ENCODE results near the gene SPDL1. TPM values are rescaled to one million over a fixed set of nuclear protein-coding genes. Genes with fewer than 3 reads are reported as not detected.

Gene SPDL1
- total and polyA plus RNA-seq, 7 experiments from 2014 or later: 6.6 to 27.2 (median 11.1) TPM

DNA sequence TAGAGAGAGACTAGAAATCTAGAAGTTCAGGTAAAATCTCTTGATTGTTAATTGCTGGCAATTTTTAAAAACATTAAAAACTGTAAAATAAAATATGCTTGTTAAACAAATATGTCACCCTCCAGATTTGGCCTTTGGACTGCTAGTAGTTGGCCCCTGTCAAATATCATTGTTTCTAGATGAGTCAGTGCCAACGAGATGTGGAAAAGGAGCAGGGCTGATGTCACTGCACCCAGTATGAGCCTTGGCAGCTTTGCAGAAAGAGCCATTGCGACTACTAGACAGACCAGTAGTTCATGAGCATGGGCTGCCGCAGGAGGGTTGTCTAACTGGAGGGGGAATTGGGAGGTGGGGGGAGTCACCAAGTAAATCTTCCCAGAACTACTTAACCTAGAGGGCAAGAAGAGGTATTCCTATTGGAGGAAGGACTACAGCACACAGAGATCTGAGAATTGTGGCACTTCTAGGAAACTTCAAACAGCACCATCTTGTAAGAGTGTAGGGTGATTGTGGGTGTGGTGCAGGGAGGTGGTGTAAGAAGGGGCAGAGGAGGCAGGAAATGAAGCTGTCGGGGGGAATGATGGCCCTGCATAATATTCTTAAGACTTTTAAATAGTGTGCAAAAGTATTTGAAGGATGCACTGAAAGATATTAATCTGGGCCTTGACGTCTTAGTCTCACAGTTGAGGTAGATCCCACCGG lies 46.4 kb downstream of the SPDL1 start:
- Mint-ChIP-seq H3K9me3 (peaks cover 0 to 6% (median 1%) of the 10 kb centered on the region in 11 donors), H3K36me3 (peaks cover 0 to 4% (median 0%) of the 10 kb centered on the region in 5 donors), H3K27me3 (peaks cover 0 to 15% (median 0%) of the 10 kb centered on the region in 5 donors), H3K4me3 (no peak overlapping the region), H3K27ac (peak overlapping the region in 1 of 9 donors; percentile 7), H3K4me1 (peaks cover 0 to 5% (median 0%) of the 10 kb centered on the region in 7 donors)
- DNase-seq (no peak), ATAC-seq (no peak)
- POLR2A ChIA-PET: no interaction called here
- no peaks in the 10 kb centered on the region for H3K4me1 ChIP-seq (ENCODE audit: control insufficient read depth in 2 of 2, insufficient read depth in 2 of 2, low read length in 2 of 2)
- H3K36me3 ChIP-seq (ENCODE audit: control insufficient read depth in 2 of 3, insufficient read depth in 3 of 3, low read length in 3 of 3): no peaks in the 10 kb centered on the region
- H3K9me3 ChIP-seq (ENCODE audit: control insufficient read depth in 2 of 3, low read length in 3 of 3): no peaks in the 10 kb centered on the region
- intact Hi-C loops (cut with micrococcal nuclease): no loop called here
- H3K4me3 ChIP-seq (ENCODE audit: low read length): no peak overlapping the region
- CTCF ChIA-PET: no interaction called here
- no peaks in the 10 kb centered on the region for H3K27me3 ChIP-seq (ENCODE audit: control insufficient read depth in 2 of 2, insufficient read depth in 2 of 2, low read length in 2 of 2)
- H3K27ac ChIP-seq (ENCODE audit: low read depth, low read length): no peak overlapping the region

DNA sequence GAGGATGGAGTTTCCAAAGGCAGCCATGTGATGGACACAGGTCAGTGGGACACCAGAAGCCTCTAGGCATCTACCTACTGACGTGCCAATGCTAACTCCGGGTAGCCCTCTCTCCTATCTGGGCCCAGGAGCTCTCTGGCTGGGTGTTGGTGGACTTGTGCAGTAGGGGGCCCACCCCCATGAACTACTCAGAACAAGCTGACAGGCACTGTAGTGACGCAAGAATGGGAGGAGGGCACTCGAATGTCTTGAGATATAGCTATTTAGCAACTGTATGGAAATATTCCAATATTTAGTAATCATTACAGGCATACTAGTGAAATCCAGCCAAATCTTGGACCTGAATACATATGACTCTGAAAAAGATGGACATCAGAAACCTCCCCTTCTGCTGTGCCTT lies 47.8 kb downstream of the SPDL1 start:
- H3K4me3 ChIP-seq (ENCODE audit: low read length): no peak overlapping the region
- H3K4me3 Mint-ChIP-seq: no peak overlapping the region
- no peak for DNase-seq
- H3K4me1 Mint-ChIP-seq: peaks cover 0 to 7% (median 5%) of the 10 kb centered on the region in 7 donors
- H3K9me3 Mint-ChIP-seq: peaks cover 0 to 6% (median 1%) of the 10 kb centered on the region in 11 donors
- no peaks in the 10 kb centered on the region for H3K9me3 ChIP-seq (ENCODE audit: control insufficient read depth in 2 of 3, low read length in 3 of 3)
- H3K27me3 Mint-ChIP-seq: peaks cover 0 to 10% (median 0%) of the 10 kb centered on the region in 5 donors
- H3K36me3 Mint-ChIP-seq: peaks cover 0 to 2% (median 0%) of the 10 kb centered on the region in 5 donors
- POLR2A ChIA-PET: no interaction called here
- no peaks in the 10 kb centered on the region for H3K4me1 ChIP-seq (ENCODE audit: control insufficient read depth in 2 of 2, insufficient read depth in 2 of 2, low read length in 2 of 2)
- no peaks in the 10 kb centered on the region for H3K36me3 ChIP-seq (ENCODE audit: control insufficient read depth in 2 of 3, insufficient read depth in 3 of 3, low read length in 3 of 3)
- H3K27me3 ChIP-seq (ENCODE audit: control insufficient read depth in 2 of 2, insufficient read depth in 2 of 2, low read length in 2 of 2): no peaks in the 10 kb centered on the region
- H3K27ac Mint-ChIP-seq: no peak overlapping the region
- CTCF ChIA-PET: interaction anchor here (1.2 kb wide), 1 partner anchor 9 kb away, joined by 4 read pairs; no protein-coding TSS in a partner anchor
- intact Hi-C loops (cut with micrococcal nuclease): no loop called here
- no peak overlapping the region for H3K27ac ChIP-seq (ENCODE audit: low read depth, low read length)
- ATAC-seq: no peak

DNA sequence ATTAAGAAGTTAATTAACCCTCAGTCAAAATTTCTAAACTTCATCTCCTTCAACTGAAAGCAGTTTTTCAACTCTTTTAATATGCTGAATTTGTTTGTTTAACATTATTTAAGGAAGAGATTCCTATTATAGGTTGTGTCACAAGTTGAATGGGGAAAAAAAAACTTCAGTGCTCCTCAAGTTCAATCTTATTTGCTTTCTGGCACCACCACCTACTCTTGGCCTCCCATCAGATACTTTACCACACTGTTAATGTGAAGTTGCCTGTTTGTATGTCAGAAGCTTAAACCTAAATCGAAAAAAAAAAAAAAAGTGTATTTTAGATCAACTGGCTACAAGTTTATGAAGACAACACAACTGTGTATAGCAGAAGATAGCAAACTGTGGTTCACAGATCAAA lies 49.4 kb downstream of the SPDL1 start:
- DNase-seq (no peak), ATAC-seq (no peak)
- Histone ChIP-seq H3K9me3 (ENCODE audit: control insufficient read depth in 2 of 3, low read length in 3 of 3) (no peaks in the 10 kb centered on the region), H3K27me3 (ENCODE audit: control insufficient read depth in 2 of 2, insufficient read depth in 2 of 2, low read length in 2 of 2) (no peaks in the 10 kb centered on the region), H3K4me3 (ENCODE audit: low read length) (no peak overlapping the region), H3K4me1 (ENCODE audit: control insufficient read depth in 2 of 2, insufficient read depth in 2 of 2, low read length in 2 of 2) (peaks cover 0 to under 1% of the 10 kb centered on the region in 2 donors), H3K36me3 (ENCODE audit: control insufficient read depth in 2 of 3, insufficient read depth in 3 of 3, low read length in 3 of 3) (no peaks in the 10 kb centered on the region), H3K27ac (ENCODE audit: low read depth, low read length) (no peak overlapping the region)
- Mint-ChIP-seq H3K4me3 (no peak overlapping the region), H3K9me3 (peaks cover 0 to 6% (median 2%) of the 10 kb centered on the region in 11 donors), H3K27ac (no peak overlapping the region), H3K4me1 (peaks cover 3 to 15% (median 11%) of the 10 kb centered on the region in 7 donors), H3K36me3 (peaks cover 0 to 6% (median under 1%) of the 10 kb centered on the region in 5 donors), H3K27me3 (peaks cover 0 to 10% (median 0%) of the 10 kb centered on the region in 5 donors)
- POLR2A ChIA-PET: no interaction called here
- intact Hi-C loops (cut with micrococcal nuclease): no loop called here
- CTCF ChIA-PET: no interaction called here

DNA sequence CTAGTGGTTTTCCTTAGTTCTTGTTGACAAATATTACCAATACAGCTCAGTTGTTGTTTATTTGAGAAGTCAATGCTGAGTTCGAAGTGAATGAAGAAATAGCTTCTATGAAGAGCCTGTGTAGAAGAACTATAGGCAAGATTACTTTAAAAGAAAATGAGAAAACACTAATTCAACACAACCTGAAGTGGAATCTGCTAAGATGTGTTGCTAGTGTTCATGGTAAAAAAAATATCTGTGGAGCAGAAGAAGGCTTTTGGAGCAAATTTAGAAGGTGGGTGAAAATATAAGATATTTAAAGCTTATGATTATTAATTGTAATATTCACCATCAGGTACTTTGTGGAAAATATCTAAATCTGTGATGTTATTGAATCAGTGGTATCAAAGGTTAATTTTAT lies 51.0 kb downstream of the SPDL1 start:
- Mint-ChIP-seq H3K4me1 (peaks cover 16 to 31% (median 27%) of the 10 kb centered on the region in 7 donors), H3K4me3 (no peak overlapping the region), H3K9me3 (peaks cover 0 to 17% (median 2%) of the 10 kb centered on the region in 11 donors), H3K27me3 (peaks cover 0 to 10% (median 0%) of the 10 kb centered on the region in 5 donors), H3K27ac (no peak overlapping the region), H3K36me3 (peaks cover 7 to 23% (median 16%) of the 10 kb centered on the region in 5 donors)
- Histone ChIP-seq H3K27me3 (ENCODE audit: control insufficient read depth in 2 of 2, insufficient read depth in 2 of 2, low read length in 2 of 2) (no peaks in the 10 kb centered on the region), H3K4me1 (ENCODE audit: control insufficient read depth in 2 of 2, insufficient read depth in 2 of 2, low read length in 2 of 2) (peaks cover 10 to 17% of the 10 kb centered on the region in 2 donors), H3K36me3 (ENCODE audit: control insufficient read depth in 2 of 3, insufficient read depth in 3 of 3, low read length in 3 of 3) (peaks cover 0 to 4% (median 4%) of the 10 kb centered on the region in 3 experiments), H3K4me3 (ENCODE audit: low read length) (no peak overlapping the region), H3K27ac (ENCODE audit: low read depth, low read length) (no peak overlapping the region), H3K9me3 (ENCODE audit: control insufficient read depth in 2 of 3, low read length in 3 of 3) (peaks cover 0 to 4% (median 0%) of the 10 kb centered on the region in 3 experiments)
- intact Hi-C loops (cut with micrococcal nuclease): loop anchor here in 1 of 2 donors (5.0 kb wide), 1 partner anchor 1147 kb away; the partner anchor contains the start of gene RARS1
- ChIA-PET CTCF (no interaction called here), POLR2A (no interaction called here)
- DNase-seq: no peak
- no peak for ATAC-seq

DNA sequence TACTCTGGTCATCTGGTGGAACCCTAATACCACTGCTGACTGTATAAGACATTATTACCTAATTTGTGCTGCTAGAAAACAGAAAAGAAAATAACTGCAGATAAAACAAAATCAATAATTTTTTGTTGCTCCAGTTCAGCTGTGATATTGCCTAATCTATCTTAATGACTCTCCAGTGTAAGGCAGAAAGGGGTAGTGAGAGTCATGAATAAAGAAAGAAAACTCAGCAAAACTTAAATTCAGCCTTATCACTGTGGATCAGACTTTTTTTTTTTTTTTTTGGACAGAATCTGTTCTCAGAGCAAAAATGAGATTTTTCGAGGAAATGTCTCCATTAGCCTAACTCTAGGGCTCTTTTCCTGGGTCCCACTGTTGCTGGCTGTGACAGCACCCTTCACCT lies 52.4 kb downstream of the SPDL1 start:
- Mint-ChIP-seq H3K36me3 (peaks cover 7 to 33% (median 27%) of the 10 kb centered on the region in 5 donors), H3K4me3 (peak overlapping the region; percentile 91 to 95 (median 94)), H3K27me3 (peaks cover 0 to 10% (median 0%) of the 10 kb centered on the region in 5 donors), H3K27ac (peak overlapping the region in 6 of 9 donors; percentile 49 to 95 (median 90)), H3K9me3 (peaks cover 0 to 17% (median 2%) of the 10 kb centered on the region in 11 donors), H3K4me1 (peaks cover 26 to 44% (median 36%) of the 10 kb centered on the region in 7 donors)
- DNase-seq (no peak), ATAC-seq (no peak)
- intact Hi-C loops (cut with micrococcal nuclease): loop anchor here in 1 of 2 donors (2.0 to 5.0 kb wide), 2 partner anchors 1149 to 1751 kb away; partner anchors contain the start of genes NPM1 and RARS1
- POLR2A ChIA-PET: interaction anchor here (0.7 to 2.5 kb wide), 2 partner anchors 15 to 74 kb away, joined by 3 to 32 read pairs; no protein-coding TSS in a partner anchor
- no peak overlapping the region for H3K4me3 ChIP-seq (ENCODE audit: low read length)
- H3K9me3 ChIP-seq (ENCODE audit: control insufficient read depth in 2 of 3, low read length in 3 of 3): peaks cover 0 to 5% (median 0%) of the 10 kb centered on the region in 3 experiments
- H3K27me3 ChIP-seq (ENCODE audit: control insufficient read depth in 2 of 2, insufficient read depth in 2 of 2, low read length in 2 of 2): no peaks in the 10 kb centered on the region
- no peak overlapping the region for H3K27ac ChIP-seq (ENCODE audit: low read depth, low read length)
- H3K4me1 ChIP-seq (ENCODE audit: control insufficient read depth in 2 of 2, insufficient read depth in 2 of 2, low read length in 2 of 2): peaks cover 10 to 27% of the 10 kb centered on the region in 2 donors
- CTCF ChIA-PET: interaction anchor here (0.6 kb wide), 1 partner anchor 626 kb away, joined by 3 read pairs; no protein-coding TSS in a partner anchor
- H3K36me3 ChIP-seq (ENCODE audit: control insufficient read depth in 2 of 3, insufficient read depth in 3 of 3, low read length in 3 of 3): peaks cover 0 to 7% (median 4%) of the 10 kb centered on the region in 3 experiments

DNA sequence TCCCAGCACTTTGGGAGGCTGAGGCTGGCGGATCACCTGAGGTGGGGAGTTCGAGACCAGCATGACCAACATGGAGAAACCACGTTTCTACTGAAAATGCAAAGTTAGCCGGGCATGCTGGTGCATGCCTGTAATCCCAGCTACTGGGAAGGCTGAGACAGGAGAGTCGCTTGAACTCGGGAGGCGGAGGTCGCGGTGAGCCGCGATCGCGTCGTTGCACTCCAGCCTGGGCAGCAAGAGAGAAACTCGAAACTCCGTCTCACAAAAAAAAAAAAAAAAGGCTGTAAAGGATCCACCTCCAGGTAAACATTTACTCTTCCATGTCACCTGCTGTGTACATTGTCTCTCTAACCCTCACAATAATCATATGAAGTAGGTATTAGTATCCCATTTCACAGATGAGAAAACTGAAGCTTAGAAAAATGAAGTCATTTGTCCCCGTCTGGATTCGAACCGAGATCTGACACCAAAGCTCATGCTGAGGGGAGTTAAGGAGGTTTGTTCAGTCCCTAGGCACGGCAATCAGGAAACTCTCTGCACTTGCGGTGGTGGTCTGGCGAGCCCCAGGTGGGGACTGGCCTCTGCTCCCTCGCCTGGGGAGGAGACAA lies 53.0 kb downstream of the SPDL1 start:
- ChIA-PET POLR2A (interaction anchor here (2.5 kb wide), 1 partner anchor 14 kb away, joined by 32 read pairs; no protein-coding TSS in a partner anchor), CTCF (no interaction called here)
- H3K4me3 Mint-ChIP-seq: peak overlapping the region; percentile 91 to 95 (median 94)
- Histone ChIP-seq H3K9me3 (ENCODE audit: control insufficient read depth in 2 of 3, low read length in 3 of 3) (peaks cover 0 to 5% (median 0%) of the 10 kb centered on the region in 3 experiments), H3K27ac (ENCODE audit: low read depth, low read length) (peak overlapping the region; percentile 75), H3K4me1 (ENCODE audit: control insufficient read depth in 2 of 2, insufficient read depth in 2 of 2, low read length in 2 of 2) (peaks cover 15 to 34% of the 10 kb centered on the region in 2 donors), H3K4me3 (ENCODE audit: low read length) (peak overlapping the region; percentile 97), H3K36me3 (ENCODE audit: control insufficient read depth in 2 of 3, insufficient read depth in 3 of 3, low read length in 3 of 3) (peaks cover 0 to 7% (median 4%) of the 10 kb centered on the region in 3 experiments), H3K27me3 (ENCODE audit: control insufficient read depth in 2 of 2, insufficient read depth in 2 of 2, low read length in 2 of 2) (no peaks in the 10 kb centered on the region)
- DNase-seq (no peak), ATAC-seq (no peak)
- peaks cover 0 to 10% (median 0%) of the 10 kb centered on the region in 5 donors for H3K27me3 Mint-ChIP-seq
- peak overlapping the region; percentile 88 to 98 (median 93) for H3K27ac Mint-ChIP-seq
- H3K4me1 Mint-ChIP-seq: peaks cover 33 to 51% (median 43%) of the 10 kb centered on the region in 7 donors
- peaks cover 7 to 37% (median 33%) of the 10 kb centered on the region in 5 donors for H3K36me3 Mint-ChIP-seq
- peaks cover 0 to 17% (median 2%) of the 10 kb centered on the region in 11 donors for H3K9me3 Mint-ChIP-seq
- intact Hi-C loops (cut with micrococcal nuclease): loop anchor here (1.0 to 5.0 kb wide), 7 partner anchors 13 to 1750 kb away; partner anchors contain the start of genes SPDL1 (in 2 of the 2), NPM1 (in 1 of the 2), PANK3 (in 1 of the 2) and RARS1 (in 1 of the 2)
